Measurements from ENCODE around the gene RNMT.
"Not testable (repeated sequence)": the region's sequence is repeated elsewhere in the genome, so short reads cannot be mapped to it uniquely, and the experiment has no call there.

Gene RNMT

DNA sequence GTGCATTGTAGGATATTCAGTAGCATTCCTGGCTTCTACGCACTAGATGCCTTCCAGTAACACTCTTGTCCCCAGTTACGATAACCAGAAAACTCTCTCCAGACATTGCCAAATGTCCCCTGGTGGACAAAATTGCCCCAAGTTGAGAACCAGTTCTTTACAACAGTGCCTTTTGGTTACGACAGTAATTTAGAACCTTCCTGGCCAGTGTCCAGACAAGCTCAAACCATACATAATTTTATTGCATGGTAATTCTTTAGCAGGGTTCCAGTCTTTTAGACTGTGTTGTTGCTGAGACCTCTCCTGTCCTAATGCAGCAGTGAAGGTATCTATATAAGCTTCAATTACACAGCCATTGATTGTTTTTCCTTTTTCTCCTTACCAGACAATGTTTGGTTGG, 20.2 kb downstream of the RNMT start:
- peaks cover 23% of the 10 kb centered on the region; the same call in 1 of the 2 replicates for H3K36me3 ChIP-seq (ENCODE audit: low read length)
- H3K79me2 ChIP-seq (ENCODE audit: insufficient read depth, low read length), result no peaks in the 10 kb centered on the region
- H3F3A ChIP-seq (ENCODE audit: insufficient read depth), result no peaks in the 10 kb centered on the region
- TF ChIP-seq, protein P1, sequence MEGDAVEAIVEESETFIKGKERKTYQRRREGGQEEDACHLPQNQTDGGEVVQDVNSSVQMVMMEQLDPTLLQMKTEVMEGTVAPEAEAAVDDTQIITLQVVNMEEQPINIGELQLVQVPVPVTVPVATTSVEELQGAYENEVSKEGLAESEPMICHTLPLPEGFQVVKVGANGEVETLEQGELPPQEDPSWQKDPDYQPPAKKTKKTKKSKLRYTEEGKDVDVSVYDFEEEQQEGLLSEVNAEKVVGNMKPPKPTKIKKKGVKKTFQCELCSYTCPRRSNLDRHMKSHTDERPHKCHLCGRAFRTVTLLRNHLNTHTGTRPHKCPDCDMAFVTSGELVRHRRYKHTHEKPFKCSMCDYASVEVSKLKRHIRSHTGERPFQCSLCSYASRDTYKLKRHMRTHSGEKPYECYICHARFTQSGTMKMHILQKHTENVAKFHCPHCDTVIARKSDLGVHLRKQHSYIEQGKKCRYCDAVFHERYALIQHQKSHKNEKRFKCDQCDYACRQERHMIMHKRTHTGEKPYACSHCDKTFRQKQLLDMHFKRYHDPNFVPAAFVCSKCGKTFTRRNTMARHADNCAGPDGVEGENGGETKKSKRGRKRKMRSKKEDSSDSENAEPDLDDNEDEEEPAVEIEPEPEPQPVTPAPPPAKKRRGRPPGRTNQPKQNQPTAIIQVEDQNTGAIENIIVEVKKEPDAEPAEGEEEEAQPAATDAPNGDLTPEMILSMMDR (IDR thresholded peaks at IDR 0.05; ENCODE audit: insufficient read depth, low read length, poor library complexity, severe bottlenecking), result no peak
- no peak for TF ChIP-seq EZH2phosphoT487 (conservative IDR thresholded peaks at IDR 0.05; ENCODE audit: low read length)
- no peak overlapping the region for H3K4me2 ChIP-seq (ENCODE audit: low read depth, low read length, poor library complexity, severe bottlenecking)
- no peaks in the 10 kb centered on the region for H3K9me2 ChIP-seq (replicated peaks; ENCODE audit: insufficient read depth, low read length)
- no peak overlapping the region for H2AFZ ChIP-seq (ENCODE audit: low read depth, low read length, severe bottlenecking)
- H4K20me1 ChIP-seq (ENCODE audit: low read depth, low read length), result no peaks in the 10 kb centered on the region
- H3K27ac ChIP-seq (ENCODE audit: low read depth, low read length), result no peak overlapping the region
- H3K9me3 ChIP-seq (ENCODE audit: insufficient read depth, low read length), result no peaks in the 10 kb centered on the region
- H3K27me3 ChIP-seq (ENCODE audit: low read length), result no peaks in the 10 kb centered on the region
- no peak overlapping the region for H3K4me3 ChIP-seq (ENCODE audit: insufficient read depth, low read length, poor library complexity, severe bottlenecking)
- H3K9ac ChIP-seq (ENCODE audit: low read length), result no peak overlapping the region

DNA sequence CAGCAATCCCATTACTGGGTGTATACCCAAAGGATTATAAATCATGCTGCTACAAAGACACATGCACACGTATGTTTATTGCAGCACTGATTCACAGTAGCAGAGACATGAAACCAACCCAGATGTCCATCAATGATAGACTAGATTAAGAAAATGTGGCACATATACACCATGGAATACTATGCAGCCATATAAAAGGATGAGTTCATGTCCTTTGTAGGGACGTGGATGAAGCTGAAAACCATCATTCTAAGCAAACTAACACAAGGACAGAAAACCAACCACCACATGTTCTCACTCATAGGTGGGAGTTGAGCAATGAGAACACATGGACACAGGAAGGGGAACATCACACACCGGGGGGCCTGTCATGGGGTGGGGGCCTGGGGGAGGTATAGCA, 25.1 kb downstream of the RNMT start:
- H3F3A ChIP-seq (ENCODE audit: insufficient read depth); H3K27ac ChIP-seq (ENCODE audit: low read depth, low read length); H3K4me3 ChIP-seq (ENCODE audit: insufficient read depth, low read length, poor library complexity, severe bottlenecking); H3K9me3 ChIP-seq (ENCODE audit: insufficient read depth, low read length); H2AFZ ChIP-seq (ENCODE audit: low read depth, low read length, severe bottlenecking); H4K20me1 ChIP-seq (ENCODE audit: low read depth, low read length); H3K9me2 ChIP-seq (replicated peaks; ENCODE audit: insufficient read depth, low read length); H3K9ac ChIP-seq (ENCODE audit: low read length); H3K79me2 ChIP-seq (ENCODE audit: insufficient read depth, low read length); H3K27me3 ChIP-seq (ENCODE audit: low read length); H3K4me2 ChIP-seq (ENCODE audit: low read depth, low read length, poor library complexity, severe bottlenecking): not testable (repeated sequence)
- H3K36me3 ChIP-seq (ENCODE audit: low read length), result peaks cover 12% of the 10 kb centered on the region; the same call in 1 of the 2 replicates

- TF ChIP-seq, protein P1 (IDR thresholded peaks at IDR 0.05; ENCODE audit: insufficient read depth, low read length, poor library complexity, severe bottlenecking), result no peak
- no peak for TF ChIP-seq EZH2phosphoT487 (conservative IDR thresholded peaks at IDR 0.05; ENCODE audit: low read length)
- no peaks in the 10 kb centered on the region for H4K20me1 ChIP-seq (ENCODE audit: low read depth, low read length)
- H3K27me3 ChIP-seq (ENCODE audit: low read length), result no peaks in the 10 kb centered on the region
- H3K9ac ChIP-seq (ENCODE audit: low read length), result no peak overlapping the region
- H3K36me3 ChIP-seq (ENCODE audit: low read length), result 0 out of 2 replicates have a peak, but pooled peaks cover 9% of the 10 kb centered on the region
- H2AFZ ChIP-seq (ENCODE audit: low read depth, low read length, severe bottlenecking), result no peak overlapping the region
- H3K79me2 ChIP-seq (ENCODE audit: insufficient read depth, low read length), result no peaks in the 10 kb centered on the region
- H3F3A ChIP-seq (ENCODE audit: insufficient read depth), result no peaks in the 10 kb centered on the region
- H3K4me3 ChIP-seq (ENCODE audit: insufficient read depth, low read length, poor library complexity, severe bottlenecking), result no peak overlapping the region
- H3K9me2 ChIP-seq (replicated peaks; ENCODE audit: insufficient read depth, low read length), result no peaks in the 10 kb centered on the region
- H3K27ac ChIP-seq (ENCODE audit: low read depth, low read length), result no peak overlapping the region
- H3K9me3 ChIP-seq (ENCODE audit: insufficient read depth, low read length), result no peaks in the 10 kb centered on the region
- H3K4me2 ChIP-seq (ENCODE audit: low read depth, low read length, poor library complexity, severe bottlenecking), result no peak overlapping the region
These were observed 29.8 kb downstream of the RNMT start for GRCh38 chr18:13756261-13756660.

DNA sequence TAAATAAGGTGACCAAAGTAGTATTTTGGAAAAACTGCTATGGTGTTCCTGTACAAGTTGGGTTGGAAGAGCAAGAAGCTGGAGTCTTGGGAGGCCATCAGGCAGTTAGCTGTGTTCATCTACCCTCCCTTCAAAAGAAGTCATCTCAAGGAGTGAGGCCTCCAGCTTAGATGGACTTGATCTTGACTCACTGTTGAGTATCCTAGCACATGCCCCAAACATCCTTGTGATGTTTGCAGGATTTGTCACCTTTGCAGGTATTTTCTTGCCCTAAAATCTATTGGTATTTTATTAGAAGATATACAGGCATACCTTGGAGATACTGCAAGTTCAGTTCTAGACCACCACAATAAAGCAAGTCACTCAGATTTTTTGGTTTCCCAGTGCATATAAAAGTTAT, 30.2 kb downstream of the RNMT start:
- H3K4me3 ChIP-seq (ENCODE audit: insufficient read depth, low read length, poor library complexity, severe bottlenecking), result no peak overlapping the region
- no peak overlapping the region for H3K9ac ChIP-seq (ENCODE audit: low read length)
- H3K4me2 ChIP-seq (ENCODE audit: low read depth, low read length, poor library complexity, severe bottlenecking), result no peak overlapping the region
- no peak overlapping the region for H3K27ac ChIP-seq (ENCODE audit: low read depth, low read length)
- no peaks in the 10 kb centered on the region for H3F3A ChIP-seq (ENCODE audit: insufficient read depth)
- no peak overlapping the region for H2AFZ ChIP-seq (ENCODE audit: low read depth, low read length, severe bottlenecking)
- no peaks in the 10 kb centered on the region for H3K9me2 ChIP-seq (replicated peaks; ENCODE audit: insufficient read depth, low read length)
- no peaks in the 10 kb centered on the region for H3K79me2 ChIP-seq (ENCODE audit: insufficient read depth, low read length)
- H4K20me1 ChIP-seq (ENCODE audit: low read depth, low read length), result no peaks in the 10 kb centered on the region
- no peaks in the 10 kb centered on the region for H3K27me3 ChIP-seq (ENCODE audit: low read length)
- H3K9me3 ChIP-seq (ENCODE audit: insufficient read depth, low read length), result no peaks in the 10 kb centered on the region
- 0 out of 2 replicates have a peak, but pooled peaks cover 9% of the 10 kb centered on the region for H3K36me3 ChIP-seq (ENCODE audit: low read length)
- TF ChIP-seq, protein P1 (IDR thresholded peaks at IDR 0.05; ENCODE audit: insufficient read depth, low read length, poor library complexity, severe bottlenecking), result no peak
- TF ChIP-seq EZH2phosphoT487 (conservative IDR thresholded peaks at IDR 0.05; ENCODE audit: low read length), result no peak
